ENCODE measurements around the gene ZBTB34.

ZBTB34 gene

DNA sequence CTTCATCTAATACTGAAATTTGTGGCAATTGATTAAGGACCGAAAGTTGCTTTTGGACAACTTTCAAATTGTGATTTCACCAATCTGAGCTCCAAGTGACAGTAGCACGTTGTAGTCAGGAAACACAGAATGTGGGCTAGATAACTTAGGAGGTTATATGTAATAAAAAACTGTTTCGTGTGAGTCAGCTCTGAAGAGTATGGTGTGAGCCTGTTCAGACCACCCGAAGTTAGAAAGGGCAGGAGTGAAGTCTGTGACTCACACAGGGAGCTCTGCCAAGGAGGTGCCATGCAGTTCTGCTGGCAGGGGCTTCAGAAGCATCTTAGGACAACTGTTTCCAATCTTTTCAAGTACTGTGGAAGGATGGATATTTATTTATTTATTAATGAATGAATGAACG is 16.4 kb upstream of the ZBTB34 start:
- DNase-seq: no peak

DNA sequence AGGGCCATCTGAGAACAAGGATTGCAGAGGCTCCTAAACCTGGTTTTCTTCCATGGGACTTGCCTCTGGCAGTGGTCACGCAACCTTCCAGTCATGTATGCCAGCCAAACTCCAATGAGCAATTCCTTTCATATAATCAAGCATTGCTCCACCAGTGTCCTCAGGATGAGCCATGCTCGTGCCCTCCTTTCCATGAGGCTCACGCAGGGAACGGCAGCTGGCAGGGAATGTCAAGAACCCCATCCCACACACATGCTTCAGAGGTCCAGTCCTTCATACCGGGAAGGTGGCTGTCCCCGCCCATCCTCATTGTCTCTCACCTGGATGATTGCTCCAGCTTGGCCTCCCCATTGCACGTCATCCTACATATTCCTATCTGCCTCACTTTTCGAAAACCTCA is 13.4 kb upstream of the ZBTB34 start:
- no peak for DNase-seq

GRCh38 chr9:126849591-126850225 is 10.7 kb upstream of the ZBTB34 start:
- DNase-seq: no peak

- DNase-seq: no peak
Observed at GRCh38 chr9:126851286-126851880, 9.1 kb upstream of the ZBTB34 start.

GRCh38 chr9:126852086-126852688 is 8.3 kb upstream of the ZBTB34 start:
- no peak for DNase-seq

DNA sequence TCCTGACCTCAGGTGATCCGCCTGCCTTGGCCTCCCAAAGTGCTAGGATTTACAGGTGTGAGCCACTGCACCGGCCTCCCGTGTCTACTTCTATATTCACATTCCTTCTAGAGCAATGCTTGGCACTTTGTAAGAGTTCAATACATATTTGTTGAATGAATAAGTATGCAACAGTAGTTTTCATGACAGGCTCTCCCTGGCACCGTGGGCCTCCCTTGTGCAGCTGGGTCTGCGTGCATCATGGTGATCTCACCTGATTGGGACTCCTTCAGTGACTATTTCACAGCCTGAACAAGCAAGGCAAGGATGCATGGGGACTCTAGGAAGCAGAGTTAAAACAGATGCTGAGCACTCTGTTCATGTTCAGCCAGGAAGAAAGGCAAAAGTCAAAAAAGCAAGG is 6.8 kb upstream of the ZBTB34 start:
- DNase-seq: no peak

DNA sequence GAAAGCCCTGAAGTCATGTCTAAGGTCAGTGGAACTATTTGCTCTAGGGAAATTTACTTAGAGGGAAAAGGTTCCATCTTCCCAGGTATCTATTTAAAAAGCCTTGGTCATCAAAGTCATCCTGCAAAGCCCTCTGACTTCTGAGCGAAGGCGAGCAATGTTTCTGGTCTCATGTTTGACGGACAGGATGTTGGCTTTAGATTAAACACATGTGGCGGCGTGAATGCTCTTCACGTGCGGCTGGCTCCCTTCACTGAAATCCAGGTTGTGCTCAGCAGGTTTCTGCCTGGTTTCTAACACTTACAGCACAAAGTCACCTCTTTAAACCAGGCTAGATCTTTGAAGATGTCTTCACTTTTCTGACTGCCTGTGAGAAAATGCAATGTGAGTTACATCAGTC is 5.7 kb upstream of the ZBTB34 start:
- DNase-seq: no peak

DNA sequence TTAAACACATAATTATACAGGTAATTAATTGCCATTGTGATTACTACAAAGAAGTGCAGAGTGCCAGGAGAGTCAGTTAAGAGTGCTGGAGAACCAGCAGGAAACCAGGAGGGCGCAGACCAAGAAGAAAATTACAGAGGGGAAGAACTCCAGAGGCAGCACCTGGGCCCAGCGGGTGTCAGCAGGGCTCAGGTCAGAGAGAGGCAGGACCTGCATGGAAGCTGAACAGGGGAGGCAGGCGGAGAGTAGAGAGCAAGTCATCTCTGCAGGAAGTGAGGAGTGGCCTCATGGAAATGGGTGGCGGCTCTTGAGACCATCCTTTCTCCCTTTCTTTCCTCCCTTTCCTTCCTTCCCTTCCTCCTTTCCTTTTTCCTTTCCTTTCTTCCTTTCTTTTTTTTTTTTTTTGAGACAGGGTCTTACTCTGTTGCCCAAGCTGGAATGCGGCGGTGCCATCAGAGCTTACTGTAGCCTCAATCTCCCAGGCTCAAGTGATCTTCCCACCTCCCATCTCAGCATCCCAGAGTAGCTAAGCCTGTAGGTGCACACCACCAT is 4.0 kb upstream of the ZBTB34 start:
- no peak for DNase-seq

GRCh38 chr9:126857261-126857960 is 3.0 kb upstream of the ZBTB34 start:
- DNase-seq: no peak

- no peak for DNase-seq
Observed at GRCh38 chr9:126859111-126859510, 1.3 kb upstream of the ZBTB34 start.

DNA sequence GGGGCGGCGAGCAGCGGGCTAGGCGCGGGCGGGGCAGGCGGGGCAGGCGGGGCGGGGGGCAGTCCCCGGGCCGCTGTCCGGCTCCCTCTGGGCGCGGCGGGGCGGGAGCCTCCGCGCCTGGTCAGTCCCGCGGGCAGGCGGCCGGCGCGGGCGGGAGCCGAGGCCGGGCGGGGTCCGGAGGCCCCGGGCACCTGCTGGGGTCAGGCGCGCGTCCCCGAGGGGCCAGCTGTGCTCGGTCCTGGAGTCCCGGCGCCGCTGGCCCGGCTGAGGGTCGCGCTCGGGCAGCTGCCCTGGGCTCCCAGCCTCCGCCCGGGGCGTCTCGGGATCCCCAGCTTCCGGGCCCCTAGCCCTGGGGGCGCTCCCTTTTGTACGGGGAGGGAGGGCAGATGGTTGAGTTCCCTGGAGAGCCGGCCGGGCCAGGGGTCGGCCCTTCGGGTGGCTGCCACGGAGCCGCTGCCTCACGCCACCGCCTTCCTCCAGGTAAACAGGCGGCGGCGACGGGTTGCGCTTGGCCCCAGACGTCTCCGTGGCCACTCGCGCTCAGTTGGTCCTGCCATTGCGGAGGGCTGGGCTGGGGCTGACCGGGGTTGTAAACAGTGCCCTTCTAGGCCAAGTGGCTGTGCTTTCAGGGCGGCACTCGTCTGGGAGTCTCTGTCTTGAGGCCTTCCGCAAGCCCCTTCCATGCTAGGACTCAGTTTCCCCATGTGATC is 473 bp downstream of the ZBTB34 start:
- DNase-seq: peak in 1 of 2 donors; percentile 10

- no peak for DNase-seq
Observed at GRCh38 chr9:126861707-126862103, 1.3 kb downstream of the ZBTB34 start.

DNA sequence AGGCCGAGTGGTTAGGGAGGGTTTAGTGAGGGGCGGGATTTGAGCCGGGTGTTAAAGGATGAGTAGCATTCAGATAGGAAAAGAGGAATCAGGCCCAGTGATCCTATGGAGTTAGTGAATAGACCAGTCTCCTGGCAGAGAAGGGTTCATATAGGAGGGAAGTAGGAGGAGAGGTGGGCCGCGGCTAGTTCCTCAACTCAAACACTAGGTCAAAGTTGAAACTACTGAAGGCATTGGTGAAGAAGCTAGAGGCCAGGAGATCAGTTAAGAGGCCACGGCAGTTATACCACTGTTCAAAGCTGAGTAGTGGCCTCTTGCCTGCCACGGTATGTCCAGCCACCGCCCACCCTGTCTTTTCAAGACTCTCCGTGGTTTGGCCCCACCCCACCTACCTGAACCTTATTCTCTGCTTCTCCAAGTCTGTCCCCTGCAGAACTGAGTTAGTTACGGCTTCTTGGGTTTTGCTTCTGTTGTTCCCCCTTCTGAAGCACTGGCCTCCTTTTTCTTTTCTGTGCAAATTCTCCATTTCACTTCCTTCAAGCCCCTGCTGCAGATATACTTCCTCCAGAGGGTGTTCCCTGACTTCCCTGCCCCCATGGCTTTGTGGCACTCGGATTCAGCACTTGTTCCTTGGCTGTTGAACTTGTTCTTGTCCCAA is 1.8 kb downstream of the ZBTB34 start:
- no peak for DNase-seq

DNA sequence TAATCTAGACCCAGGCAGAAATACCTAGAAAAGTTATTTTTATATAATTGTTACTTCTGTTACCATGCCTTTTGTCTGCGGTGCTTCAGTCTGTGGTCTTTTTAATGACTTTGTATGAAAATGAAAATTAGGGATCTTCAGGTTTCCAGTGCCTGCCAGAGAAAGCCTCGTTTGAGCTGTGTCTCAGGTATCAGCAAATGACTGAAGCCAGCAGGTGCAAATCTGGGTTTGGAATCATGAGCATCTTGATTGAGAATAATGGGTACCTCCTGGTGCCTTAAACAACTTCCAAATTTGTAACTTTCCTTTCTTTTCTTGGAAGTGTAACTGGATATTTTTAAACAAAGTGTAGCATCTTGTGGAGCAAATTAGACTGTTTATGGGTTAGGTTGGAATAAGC is 4.3 kb downstream of the ZBTB34 start:
- DNase-seq: no peak

DNA sequence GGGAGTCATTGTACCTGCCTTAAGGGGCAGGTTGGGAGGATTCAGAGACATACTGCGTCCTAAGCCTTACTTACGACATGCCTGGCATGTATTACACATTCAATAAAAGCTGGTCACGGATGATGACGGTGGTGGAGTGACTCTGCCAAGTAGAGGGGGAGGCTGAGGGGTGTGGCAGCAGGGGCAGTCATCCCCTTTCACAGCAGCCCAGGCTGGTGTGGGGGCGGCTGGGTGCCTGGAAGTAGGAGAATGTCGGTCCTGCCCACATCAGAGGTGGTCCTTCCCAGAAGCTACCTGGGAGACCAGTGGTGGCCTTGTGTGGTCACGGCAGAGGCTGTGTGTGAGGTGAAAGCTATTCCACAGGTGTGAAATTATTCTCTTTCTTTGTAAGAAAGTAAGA is 8.9 kb downstream of the ZBTB34 start:
- no peak for DNase-seq

DNA sequence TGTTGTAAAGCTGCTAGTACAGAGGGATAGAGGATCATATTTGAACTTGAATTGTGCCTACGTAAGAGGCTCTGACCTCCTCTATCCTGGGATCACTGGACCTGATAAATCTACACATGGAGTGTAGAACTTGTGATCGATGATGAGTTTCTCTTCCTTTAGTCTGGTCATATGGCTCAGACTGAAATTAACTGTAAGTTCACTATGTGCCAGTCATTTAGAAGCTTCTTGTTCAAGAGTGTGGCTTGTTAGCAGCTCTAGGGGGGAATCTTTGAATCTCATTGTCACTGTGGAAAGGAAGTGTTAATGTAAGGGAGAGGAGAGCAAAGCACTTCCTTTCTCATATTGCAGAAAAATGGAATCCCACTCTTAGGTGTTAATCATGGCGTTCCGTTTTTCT is 12.1 kb downstream of the ZBTB34 start:
- no peak for DNase-seq

- DNase-seq: no peak
Observed at GRCh38 chr9:126874546-126875314, 14.3 kb downstream of the ZBTB34 start.

DNA sequence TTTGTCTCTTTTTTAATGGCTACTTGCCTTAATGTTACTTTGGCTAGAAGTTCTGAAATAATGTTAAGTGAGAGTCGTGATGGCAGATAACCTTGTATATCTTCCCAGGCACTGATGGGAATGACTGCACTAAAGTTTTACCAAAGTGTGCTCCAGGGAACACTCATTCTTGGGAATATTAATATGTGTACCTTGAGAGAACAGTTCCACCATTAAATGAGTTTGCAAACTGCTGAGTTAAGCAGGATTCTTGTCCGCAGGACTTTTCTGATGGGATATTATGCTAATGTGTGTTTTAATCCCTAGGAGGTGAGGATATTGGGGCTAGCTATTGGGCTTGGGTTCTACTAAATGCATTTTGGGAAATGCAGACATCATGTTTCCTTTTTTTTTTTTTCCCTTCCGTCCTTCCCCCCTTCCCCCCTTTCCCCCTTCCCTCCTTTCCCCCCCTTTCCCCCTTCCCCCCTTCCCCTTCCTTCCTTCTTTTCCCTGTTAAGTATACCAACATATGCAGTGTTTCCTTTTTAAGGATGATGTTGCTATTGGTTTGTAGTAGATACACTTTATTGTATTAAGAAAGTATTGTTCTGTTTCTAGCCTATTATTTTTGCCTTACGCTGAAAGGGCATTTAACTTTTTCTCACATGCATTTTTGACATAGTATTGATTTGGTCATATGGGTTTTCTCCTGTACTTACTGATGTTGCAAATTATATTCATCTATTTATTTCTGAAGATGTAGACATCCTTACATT is 15.5 kb downstream of the ZBTB34 start:
- no peak for DNase-seq

GRCh38 chr9:126876531-126876930 is 16.1 kb downstream of the ZBTB34 start:
- DNase-seq: no peak

DNA sequence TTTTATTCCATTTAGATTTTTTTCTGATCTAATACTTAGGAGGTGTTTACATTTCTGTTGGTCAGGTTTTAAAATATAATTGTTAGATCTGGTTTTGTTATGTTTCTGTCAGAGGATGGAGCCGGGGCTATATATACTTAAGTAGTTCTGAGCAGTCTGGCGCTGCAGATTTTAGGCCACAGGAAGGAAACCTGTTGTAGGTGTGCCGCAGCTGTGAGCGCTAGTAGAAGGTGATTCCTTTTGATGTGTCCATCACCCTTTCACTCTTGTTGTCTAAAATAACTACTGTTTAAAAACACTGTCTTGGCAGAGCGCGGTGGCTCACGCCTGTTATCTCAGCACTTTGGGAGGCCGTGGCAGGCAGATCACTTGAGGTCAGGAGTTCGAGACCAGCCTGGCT is 17.0 kb downstream of the ZBTB34 start:
- peak in 1 of 2 donors; percentile 19 for DNase-seq

DNA sequence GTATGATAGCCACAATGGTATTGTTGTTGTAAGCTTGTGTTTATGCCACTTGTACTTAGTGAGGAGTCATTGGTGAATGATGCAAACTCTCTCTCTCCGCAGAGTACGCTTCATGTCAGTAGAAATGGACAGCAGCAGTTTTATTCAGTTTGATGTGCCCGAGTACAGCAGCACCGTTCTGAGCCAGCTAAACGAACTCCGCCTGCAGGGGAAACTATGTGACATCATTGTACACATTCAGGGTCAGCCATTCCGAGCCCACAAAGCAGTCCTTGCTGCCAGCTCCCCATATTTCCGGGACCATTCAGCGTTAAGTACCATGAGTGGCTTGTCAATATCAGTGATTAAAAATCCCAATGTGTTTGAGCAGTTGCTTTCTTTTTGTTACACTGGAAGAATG is 18.8 kb downstream of the ZBTB34 start:
- DNase-seq: no peak
